Activated T-cell treated with anti-CD3 and anti-CD28 coated beads, Interleukin-2, amount 50 U/mL, for 4 hours (primary cell): ENCODE results near the gene RHOXF2. TPM values are rescaled to one million over a fixed set of nuclear protein-coding genes. Genes with fewer than 3 reads are reported as not detected.
"Not testable (repeated sequence)": the region's sequence is repeated elsewhere in the genome, so short reads cannot be mapped to it uniquely, and the experiment has no call there.

Source experiments
- ATAC-seq, 2 donors: fragments of 200-7000 bp; cut with Tn5 transposase; one replicate each; pipeline ENCODE4 v1.10.0; 2021
- DNase-seq: peaks from one replicate; pipeline ENCODE4 v3.0.0-alpha.2; 2020
- H3K27me3 Mint-ChIP-seq: one replicate; pipeline ENCODE4 v1.8.0; 2021; ENCODE audit warnings: low read depth, mixed read lengths
- H3K36me3 Mint-ChIP-seq: one replicate; pipeline ENCODE4 v1.8.0; 2022; ENCODE audit warnings: mixed read lengths; ENCODE audit not compliant: insufficient read depth
- H3K4me1 Mint-ChIP-seq: one replicate; pipeline ENCODE4 v1.8.0; 2021; ENCODE audit warnings: low read depth, mixed read lengths
- H3K4me3 Mint-ChIP-seq: one replicate; pipeline ENCODE4 v1.8.0; 2021; ENCODE audit warnings: mild to moderate bottlenecking, moderate library complexity, mixed read lengths
- H3K9me3 Mint-ChIP-seq: one replicate; pipeline ENCODE4 v1.8.0; 2021; ENCODE audit warnings: mixed read lengths
- total RNA-seq, 3 donors: library from RNA; stranded (reverse); gene quantifications; one replicate each; pipeline ENCODE4 v1.2.1, GENCODE V29; 2021

The RHOXF2 gene
- under 1 TPM in 2 of 3 donors, not detected in 1; 0.11 to 0.16 TPM for total RNA-seq

DNA sequence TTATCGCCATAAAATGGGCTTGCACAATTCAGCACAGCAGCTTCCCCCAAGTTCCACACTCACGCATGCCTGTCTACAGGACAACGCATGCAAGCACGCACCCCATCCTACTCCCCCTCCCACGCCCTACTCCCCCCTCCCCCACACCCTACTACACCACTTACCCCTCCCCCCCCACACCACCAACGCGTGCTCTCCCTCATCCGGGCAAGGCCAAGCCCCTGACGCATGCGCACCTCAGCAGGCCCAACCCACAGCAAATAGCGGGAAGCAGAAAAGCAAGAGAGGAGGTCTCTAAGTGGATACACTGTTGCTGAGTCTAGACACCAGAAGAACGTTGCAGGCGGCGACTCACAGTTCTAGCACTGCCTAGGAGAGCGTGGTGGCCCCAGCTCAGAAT is at the start of gene RHOXF2:
TSS of gene RHOXF2 (plus strand) at position 301 of the 400 bp plus-strand sequence. CDS start 138 bp downstream, outside the sequence.
- not testable (repeated sequence) for DNase-seq, H3K36me3 Mint-ChIP-seq, H3K4me1 Mint-ChIP-seq, H3K27me3 Mint-ChIP-seq, H3K4me3 Mint-ChIP-seq, H3K9me3 Mint-ChIP-seq, ATAC-seq

GRCh38 chrX:120109378-120109777 is 49.0 kb upstream of the RHOXF2 start:
- DNase-seq: no peak
- no peak for ATAC-seq
- Mint-ChIP-seq H3K9me3 (no peaks in the 10 kb centered on the region), H3K4me1 (no peaks in the 10 kb centered on the region), H3K4me3 (no peak overlapping the region), H3K36me3 (no peaks in the 10 kb centered on the region), H3K27me3 (no peaks in the 10 kb centered on the region)

- H3K27me3 Mint-ChIP-seq: no peaks in the 10 kb centered on the region
- H3K9me3 Mint-ChIP-seq: no peaks in the 10 kb centered on the region
- no peak overlapping the region for H3K4me3 Mint-ChIP-seq
- no peaks in the 10 kb centered on the region for H3K4me1 Mint-ChIP-seq
- DNase-seq (no peak), ATAC-seq (no peak)
- no peaks in the 10 kb centered on the region for H3K36me3 Mint-ChIP-seq
Observed at GRCh38 chrX:120111611-120112010, 46.8 kb upstream of the RHOXF2 start.

- Mint-ChIP-seq H3K4me1 (no peaks in the 10 kb centered on the region), H3K36me3 (no peaks in the 10 kb centered on the region), H3K4me3 (no peak within 1 kb of the TSS), H3K9me3 (no peaks in the 10 kb centered on the region), H3K27me3 (no peaks in the 10 kb centered on the region)
- DNase-seq (no peak), ATAC-seq (no peak)
Observed at GRCh38 chrX:120115438-120115963, 42.9 kb upstream of the RHOXF2 start, which contains the start of gene RHOXF1. Gene RHOXF1 (minus strand): TSS chrX:120115913. CDS start chrX:120115862, 51 bp downstream.

DNA sequence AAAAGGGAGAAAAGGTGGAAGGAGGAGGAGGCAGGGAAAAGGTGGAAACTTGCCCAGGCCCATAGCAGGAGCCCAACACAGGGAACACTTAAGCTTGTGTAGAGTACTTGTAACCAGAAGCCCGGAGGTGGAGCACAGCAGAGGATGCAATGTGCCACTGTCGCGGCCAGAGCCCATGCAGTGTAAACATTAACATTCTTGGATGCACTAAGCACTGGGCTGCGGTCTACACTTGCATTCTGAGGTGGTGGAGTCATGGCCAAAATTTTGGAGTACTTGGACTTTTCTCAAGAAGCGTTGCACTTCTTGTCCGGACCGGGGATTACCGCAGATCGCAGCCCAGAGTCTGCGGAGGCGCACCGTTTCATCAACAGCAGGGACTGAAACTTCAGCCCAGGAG is 38.2 kb upstream of the RHOXF2 start:
- Mint-ChIP-seq H3K36me3 (no peaks in the 10 kb centered on the region), H3K4me3 (no peak overlapping the region), H3K9me3 (no peaks in the 10 kb centered on the region), H3K27me3 (peaks cover 2% of the 10 kb centered on the region), H3K4me1 (no peaks in the 10 kb centered on the region)
- DNase-seq (no peak), ATAC-seq (no peak)

DNA sequence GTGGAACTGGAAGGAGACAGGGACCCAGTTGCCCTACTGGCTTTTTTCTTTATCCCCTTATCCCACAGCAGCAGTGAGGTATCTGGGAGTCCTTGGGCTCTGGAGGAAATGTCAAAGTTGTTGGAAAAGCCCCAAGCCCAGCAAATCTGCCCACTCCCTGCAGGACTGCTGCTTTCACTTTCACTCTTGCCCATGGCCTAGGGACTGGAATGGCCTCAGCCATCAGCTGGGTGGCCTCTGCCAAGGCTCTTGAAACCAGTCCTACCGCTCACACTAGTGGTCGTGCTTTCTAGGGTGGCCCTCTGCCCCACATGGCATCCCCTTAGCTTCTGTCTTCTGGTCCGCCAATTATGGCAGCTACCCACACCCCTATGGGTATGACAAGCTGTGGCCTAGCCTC is 33.0 kb upstream of the RHOXF2 start:
- H3K9me3 Mint-ChIP-seq: no peaks in the 10 kb centered on the region
- H3K4me3 Mint-ChIP-seq: no peak overlapping the region
- ATAC-seq (no peak), DNase-seq (no peak)
- H3K4me1 Mint-ChIP-seq: no peaks in the 10 kb centered on the region
- H3K27me3 Mint-ChIP-seq: peaks cover 2% of the 10 kb centered on the region
- H3K36me3 Mint-ChIP-seq: no peaks in the 10 kb centered on the region

- H3K4me3 Mint-ChIP-seq, ATAC-seq, H3K9me3 Mint-ChIP-seq, H3K27me3 Mint-ChIP-seq, H3K4me1 Mint-ChIP-seq, H3K36me3 Mint-ChIP-seq, DNase-seq: not testable (repeated sequence)
Observed at GRCh38 chrX:120128306-120128846, 30.0 kb upstream of the RHOXF2 start.

DNA sequence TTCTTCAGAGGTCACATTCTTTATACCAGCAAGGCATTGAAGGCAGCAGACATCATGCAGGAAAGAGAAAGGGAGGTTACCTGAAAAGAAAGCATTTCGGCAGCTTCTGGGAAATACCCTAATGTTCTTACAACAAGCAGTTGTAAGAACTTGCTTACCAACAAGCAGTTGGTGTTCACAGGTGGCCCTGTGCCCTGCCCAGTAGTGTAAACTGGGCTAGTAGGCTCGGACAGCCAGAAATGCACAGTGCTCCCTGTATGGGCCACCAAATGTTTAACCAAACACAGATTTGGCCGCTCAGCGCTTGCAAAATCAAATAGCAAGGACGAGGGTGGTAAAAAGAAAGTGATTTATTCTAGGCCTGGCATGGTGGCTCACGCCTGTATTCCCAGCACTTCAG is 22.3 kb upstream of the RHOXF2 start:
- Mint-ChIP-seq H3K4me1 (no peaks in the 10 kb centered on the region), H3K4me3 (no peak overlapping the region), H3K27me3 (no peaks in the 10 kb centered on the region), H3K36me3 (no peaks in the 10 kb centered on the region), H3K9me3 (no peaks in the 10 kb centered on the region)
- DNase-seq (no peak), ATAC-seq (no peak)

DNA sequence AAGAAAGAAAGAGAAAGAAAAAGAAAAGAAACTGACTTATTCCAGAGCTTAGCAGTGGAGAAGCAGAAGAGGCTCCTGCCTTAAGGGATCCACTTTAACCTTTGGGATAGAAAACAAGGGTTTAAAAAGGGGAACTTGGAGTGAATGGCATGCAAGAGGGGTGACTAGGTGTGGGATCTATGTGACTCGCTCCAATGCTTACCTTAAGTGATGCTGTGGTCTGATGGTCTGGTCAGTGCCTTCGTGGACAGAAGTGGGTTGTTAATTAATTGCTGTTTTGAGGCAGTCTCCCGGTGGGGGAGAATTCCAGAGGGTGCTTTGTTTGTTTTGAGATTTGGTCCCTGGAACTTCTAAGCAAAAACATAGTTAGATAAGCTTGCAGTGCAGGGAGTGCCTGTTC is 21.6 kb upstream of the RHOXF2 start:
- H3K27me3 Mint-ChIP-seq: no peaks in the 10 kb centered on the region
- H3K9me3 Mint-ChIP-seq: no peaks in the 10 kb centered on the region
- H3K36me3 Mint-ChIP-seq: no peaks in the 10 kb centered on the region
- ATAC-seq (no peak), DNase-seq (no peak)
- H3K4me3 Mint-ChIP-seq: no peak overlapping the region
- H3K4me1 Mint-ChIP-seq: peaks cover 4% of the 10 kb centered on the region

- DNase-seq (no peak), ATAC-seq (no peak)
- H3K9me3 Mint-ChIP-seq: no peaks in the 10 kb centered on the region
- H3K4me3 Mint-ChIP-seq: no peak overlapping the region
- no peaks in the 10 kb centered on the region for H3K27me3 Mint-ChIP-seq
- no peaks in the 10 kb centered on the region for H3K36me3 Mint-ChIP-seq
- peaks cover 4% of the 10 kb centered on the region for H3K4me1 Mint-ChIP-seq
Observed at GRCh38 chrX:120137439-120137838, 21.0 kb upstream of the RHOXF2 start.

DNA sequence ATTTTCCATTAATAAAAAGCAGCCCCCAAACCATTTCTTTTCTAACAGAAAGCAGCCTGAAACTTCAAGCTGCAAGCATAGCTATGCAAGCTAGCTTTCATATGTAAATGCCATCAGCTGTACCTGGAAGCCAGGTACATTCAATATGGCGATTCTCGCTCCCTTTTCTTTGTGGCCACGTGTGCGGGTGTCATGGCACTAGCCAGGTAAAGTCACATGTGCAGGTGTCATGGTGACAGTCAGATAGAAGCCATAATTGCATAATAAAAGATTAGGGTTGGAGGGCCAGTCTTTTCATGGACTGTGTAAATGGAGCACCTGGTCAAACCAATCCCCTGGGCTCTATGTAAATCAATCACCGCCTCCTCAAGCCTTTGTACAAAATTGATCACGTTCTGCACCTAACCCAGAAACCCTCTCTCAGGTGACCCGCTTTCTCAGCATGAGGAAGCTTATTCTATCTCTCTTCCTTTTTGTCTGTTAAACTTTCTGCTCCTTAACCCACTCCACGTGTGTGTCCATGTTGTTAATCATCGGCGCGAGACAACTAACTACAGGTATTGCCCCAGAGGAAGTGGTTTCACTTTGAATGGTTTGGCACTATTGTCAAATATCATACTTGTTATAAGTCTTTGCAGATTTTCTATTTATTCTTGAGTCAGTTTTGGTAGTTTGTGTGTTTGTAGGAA is 18.0 kb upstream of the RHOXF2 start:
- Mint-ChIP-seq H3K9me3 (no peaks in the 10 kb centered on the region), H3K27me3 (no peaks in the 10 kb centered on the region), H3K4me3 (no peak overlapping the region), H3K4me1 (peaks cover 13% of the 10 kb centered on the region), H3K36me3 (no peaks in the 10 kb centered on the region)
- no peak for ATAC-seq
- no peak for DNase-seq

- Mint-ChIP-seq H3K36me3 (no peaks in the 10 kb centered on the region), H3K4me1 (peaks cover 22% of the 10 kb centered on the region), H3K4me3 (no peak overlapping the region), H3K27me3 (no peaks in the 10 kb centered on the region), H3K9me3 (peaks cover 5% of the 10 kb centered on the region)
- ATAC-seq (no peak), DNase-seq (no peak)
Observed at GRCh38 chrX:120144178-120144844, 14.1 kb upstream of the RHOXF2 start.

DNA sequence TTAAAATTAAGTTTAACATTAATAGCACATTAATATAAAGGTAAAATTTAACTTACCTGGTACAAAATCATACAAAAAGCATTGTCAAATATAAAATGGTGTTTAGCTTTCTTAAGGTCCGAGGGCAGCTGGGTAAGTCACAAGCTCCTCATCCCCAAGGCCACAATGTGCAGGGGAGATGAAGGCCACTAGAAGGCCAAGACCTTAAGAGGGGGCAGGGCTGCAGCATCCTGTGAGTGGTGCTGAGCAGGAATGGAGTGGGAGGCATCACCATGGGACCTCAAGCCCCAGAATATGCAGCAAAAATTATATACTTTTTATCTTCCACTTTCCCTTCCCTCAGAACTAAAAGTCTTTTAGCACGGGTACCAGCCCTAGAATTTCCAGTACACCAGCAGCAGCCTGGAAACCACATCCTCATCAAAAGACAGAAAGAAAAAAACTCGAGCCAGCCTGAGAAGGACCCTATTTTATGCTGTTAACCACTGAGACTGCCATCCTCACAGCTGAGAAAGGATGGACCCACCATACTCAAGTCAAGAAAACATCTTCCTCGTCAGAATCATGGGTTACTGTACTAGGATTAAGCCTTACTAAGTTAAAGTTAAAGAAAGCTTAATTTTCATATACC is 13.0 kb upstream of the RHOXF2 start:
- Mint-ChIP-seq H3K27me3 (no peaks in the 10 kb centered on the region), H3K36me3 (no peaks in the 10 kb centered on the region), H3K4me3 (no peak overlapping the region), H3K9me3 (peaks cover 5% of the 10 kb centered on the region), H3K4me1 (peaks cover 22% of the 10 kb centered on the region)
- no peak for ATAC-seq
- DNase-seq: no peak

- H3K4me1 Mint-ChIP-seq: peaks cover 22% of the 10 kb centered on the region
- not testable (repeated sequence) for H3K27me3 Mint-ChIP-seq, DNase-seq, H3K4me3 Mint-ChIP-seq, H3K9me3 Mint-ChIP-seq, ATAC-seq, H3K36me3 Mint-ChIP-seq
Observed at GRCh38 chrX:120146323-120146722, 12.1 kb upstream of the RHOXF2 start.
